Activated CD8-positive, alpha-beta T cell treated with anti-CD3 and anti-CD28 coated beads, Interleukin-2, amount 10 ng/mL, durations not matched to agents 7 days and 5 days (primary cell): ENCODE data around the gene DNAJC7. TPM values are rescaled to one million over a fixed set of nuclear protein-coding genes. Genes with fewer than 3 reads are reported as not detected.
"Not testable (repeated sequence)": the region's sequence is repeated elsewhere in the genome, so short reads cannot be mapped to it uniquely, and the experiment has no call there.

ENCODE experiments used
- ATAC-seq: fragments of 150-1000 bp; cut with Tn5 transposase; one replicate; pipeline ENCODE4 v1.10.0; 2021; ENCODE audit warnings: moderate library complexity
- CTCF ChIA-PET: fragments of 350-600 bp; sonication (Branson Sonifier 250); formaldehyde crosslinking; loops from one replicate; lab custom pipeline; 2021; ENCODE audit warnings: antibody characterized with exemption; lab: Charles Lee
- POLR2A ChIA-PET: fragments of 350-600 bp; sonication (Branson Sonifier 250); formaldehyde crosslinking; loops from one replicate; lab custom pipeline; 2021; ENCODE audit warnings: antibody characterized with exemption; lab: Charles Lee
- DNase-seq: peaks from one replicate; pipeline ENCODE4 v3.0.0-alpha.2; 2020
- H3K27ac Mint-ChIP-seq: one replicate; pipeline ENCODE4 v1.8.0; 2021; ENCODE audit warnings: mild to moderate bottlenecking, mixed read lengths
- H3K27me3 Mint-ChIP-seq: one replicate; pipeline ENCODE4 v1.8.0; 2021; ENCODE audit warnings: low read depth, mixed read lengths
- H3K36me3 Mint-ChIP-seq: one replicate; pipeline ENCODE4 v1.8.0; 2021; ENCODE audit warnings: low read depth, mixed read lengths
- H3K4me1 Mint-ChIP-seq: one replicate; pipeline ENCODE4 v1.8.0; 2021; ENCODE audit warnings: low read depth, mixed read lengths
- H3K4me3 Mint-ChIP-seq: one replicate; pipeline ENCODE4 v1.8.0; 2021; ENCODE audit warnings: mild to moderate bottlenecking, mixed read lengths
- H3K9me3 Mint-ChIP-seq: one replicate; pipeline ENCODE4 v1.8.0; 2022; ENCODE audit warnings: mixed read lengths; ENCODE audit not compliant: insufficient read depth
- total RNA-seq, 2 experiments: library from RNA; stranded (reverse); gene quantifications; one replicate each; pipeline ENCODE4 v1.2.3, GENCODE V29; 2021

DNAJC7 gene
- total RNA-seq, 2 experiments from 2014 or later: 86.1 to 99.8 TPM

- ChIA-PET CTCF (interaction anchor here (0.8 to 7.0 kb wide), 19 partner anchors 8 to 264 kb away, joined by 3 to 168 read pairs (median 7); partner anchors contain the start of genes CNP, DHX58, DNAJC7 and GHDC), POLR2A (interaction anchor here (1.3 to 6.3 kb wide), 2 partner anchors 10 to 86 kb away, joined by 4 to 40 read pairs; partner anchors contain the start of gene DHX58)
- Mint-ChIP-seq H3K4me3 (no peak overlapping the region), H3K27me3 (no peaks in the 10 kb centered on the region), H3K36me3 (peaks cover 26% of the 10 kb centered on the region), H3K27ac (no peak overlapping the region), H3K4me1 (peaks cover 27% of the 10 kb centered on the region), H3K9me3 (no peaks in the 10 kb centered on the region)
- ATAC-seq (no peak), DNase-seq (no peak)
Observed at GRCh38 chr17:42025936-42026335, 8.7 kb upstream of the DNAJC7 start.

DNA sequence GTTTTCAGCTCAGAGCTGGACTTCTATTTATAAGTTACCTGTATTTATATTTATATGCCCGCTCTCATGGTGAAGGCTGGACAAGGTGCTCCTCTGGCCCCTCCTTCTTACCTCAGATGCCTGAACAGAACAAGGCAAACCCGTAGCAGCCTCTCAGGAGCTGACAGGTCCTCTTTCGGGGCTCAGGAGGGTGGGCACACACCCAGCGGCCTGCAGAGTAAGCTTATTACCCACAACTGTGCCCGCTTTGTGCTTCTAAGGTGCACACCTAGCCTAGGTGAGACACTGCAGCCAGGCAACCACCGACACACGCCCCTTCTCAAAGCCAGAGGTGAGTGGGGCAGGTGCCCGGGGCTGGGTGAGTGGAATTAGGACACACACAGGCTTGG, 7.9 kb upstream of the DNAJC7 start:
- ChIA-PET POLR2A (interaction anchor here (1.3 to 6.3 kb wide), 2 partner anchors 9 to 87 kb away, joined by 4 to 40 read pairs; partner anchors contain the start of gene DHX58), CTCF (interaction anchor here (0.7 to 7.0 kb wide), 24 partner anchors 9 to 375 kb away, joined by 3 to 168 read pairs (median 5); partner anchors contain the start of genes CNP, DHX58, DNAJC7 and GHDC)
- ATAC-seq: no peak
- Mint-ChIP-seq H3K27me3 (no peaks in the 10 kb centered on the region), H3K9me3 (no peaks in the 10 kb centered on the region), H3K4me3 (no peak overlapping the region), H3K4me1 (peaks cover 33% of the 10 kb centered on the region), H3K36me3 (peaks cover 26% of the 10 kb centered on the region), H3K27ac (no peak overlapping the region)
- DNase-seq: no peak

GRCh38 chr17:42023524-42024349, 6.5 kb upstream of the DNAJC7 start:
- no peak for DNase-seq
- no peak overlapping the region for H3K27ac Mint-ChIP-seq
- H3K4me1 Mint-ChIP-seq: peaks cover 42% of the 10 kb centered on the region
- ChIA-PET CTCF (interaction anchor here (0.6 to 7.0 kb wide), 15 partner anchors 8 to 158 kb away, joined by 3 to 168 read pairs (median 9); partner anchors contain the start of genes CNP, DHX58, DNAJC7 and KAT2A), POLR2A (interaction anchor here (0.9 to 6.3 kb wide), 2 partner anchors 89 to 105 kb away, joined by 3 to 40 read pairs; partner anchors contain the start of gene DHX58)
- ATAC-seq: no peak
- no peak overlapping the region for H3K4me3 Mint-ChIP-seq
- no peaks in the 10 kb centered on the region for H3K27me3 Mint-ChIP-seq
- H3K9me3 Mint-ChIP-seq: no peaks in the 10 kb centered on the region
- peaks cover 26% of the 10 kb centered on the region for H3K36me3 Mint-ChIP-seq

DNA sequence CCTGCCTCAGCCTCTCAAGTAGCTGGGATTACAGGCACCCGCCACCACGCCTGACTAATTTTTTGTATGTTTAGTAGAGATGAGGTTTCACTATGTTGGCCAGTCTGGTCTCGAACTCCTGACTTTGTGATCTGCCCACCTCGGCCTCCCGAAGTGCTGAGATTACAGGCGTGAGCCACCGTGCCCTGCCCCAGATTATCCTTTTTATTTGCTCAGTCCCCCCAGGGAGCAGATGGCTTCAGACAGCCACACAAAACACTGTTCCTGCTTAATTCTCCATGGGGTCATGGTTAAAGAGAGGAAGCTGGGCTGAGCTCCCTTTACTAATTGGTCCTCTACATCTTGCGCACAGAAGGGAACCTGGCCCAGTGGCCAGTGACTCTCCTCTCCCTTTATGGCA, 3.6 kb upstream of the DNAJC7 start:
- CTCF ChIA-PET: interaction anchor here (0.9 to 6.8 kb wide), 19 partner anchors 9 to 201 kb away, joined by 3 to 47 read pairs (median 6); partner anchors contain the start of genes CNP, DHX58, KAT2A and ODAD4
- H3K9me3 Mint-ChIP-seq, DNase-seq, H3K27me3 Mint-ChIP-seq, ATAC-seq: not testable (repeated sequence)
- peak overlapping the region; percentile 96 for H3K4me3 Mint-ChIP-seq
- H3K27ac Mint-ChIP-seq: peak overlapping the region; percentile 86
- POLR2A ChIA-PET: interaction anchor here (0.6 to 6.5 kb wide), 4 partner anchors 60 to 367 kb away, joined by 3 to 96 read pairs (median 4); partner anchors contain the start of genes DHX58 and STAT3
- H3K4me1 Mint-ChIP-seq: peaks cover 50% of the 10 kb centered on the region
- H3K36me3 Mint-ChIP-seq: peaks cover 34% of the 10 kb centered on the region

GRCh38 chr17:42019509-42020404, 2.5 kb upstream of the DNAJC7 start, which contains the start of gene NKIRAS2:
TSS of gene NKIRAS2 (plus strand) at chr17:42020090. CDS start at chr17:42021578, 1,488 bp downstream.
- DNase-seq: peak; percentile 95
- CTCF ChIA-PET: interaction anchor here (0.7 to 6.8 kb wide), 28 partner anchors 11 to 369 kb away, joined by 3 to 47 read pairs (median 5); partner anchors contain the start of genes CNP, DHX58, KAT2A and ODAD4
- POLR2A ChIA-PET: interaction anchor here (1.0 to 6.5 kb wide), 5 partner anchors 53 to 135 kb away, joined by 3 to 96 read pairs (median 5); partner anchors contain the start of genes DHX58, KAT2A and RAB5C
- Mint-ChIP-seq H3K36me3 (peaks cover 38% of the 10 kb centered on the region), H3K4me1 (peaks cover 52% of the 10 kb centered on the region), H3K4me3 (peak within 1 kb of the TSS; percentile 98), H3K27me3 (no peaks in the 10 kb centered on the region), H3K27ac (peak within 1 kb of the TSS; percentile 86), H3K9me3 (no peaks in the 10 kb centered on the region)
- ATAC-seq: peak; percentile 79

- POLR2A ChIA-PET: interaction anchor here (1.3 to 6.5 kb wide), 4 partner anchors 52 to 101 kb away, joined by 5 to 96 read pairs (median 45); partner anchors contain the start of genes CNP, DHX58 and KAT2A
- Mint-ChIP-seq H3K9me3 (no peaks in the 10 kb centered on the region), H3K27me3 (no peaks in the 10 kb centered on the region), H3K4me3 (peak overlapping the region; percentile 98), H3K27ac (no peak overlapping the region), H3K36me3 (peaks cover 33% of the 10 kb centered on the region), H3K4me1 (peaks cover 48% of the 10 kb centered on the region)
- DNase-seq (no peak), ATAC-seq (no peak)
- CTCF ChIA-PET: interaction anchor here (1.0 to 6.8 kb wide), 14 partner anchors 7 to 101 kb away, joined by 3 to 47 read pairs (median 8); partner anchors contain the start of genes CNP, DHX58 and KAT2A
Observed at GRCh38 chr17:42018988-42019387, 1.7 kb upstream of the DNAJC7 start.

- Mint-ChIP-seq H3K27ac (peak overlapping the region; percentile 90), H3K27me3 (no peaks in the 10 kb centered on the region), H3K9me3 (no peaks in the 10 kb centered on the region), H3K4me3 (peak overlapping the region; percentile 98), H3K36me3 (peaks cover 28% of the 10 kb centered on the region), H3K4me1 (peaks cover 51% of the 10 kb centered on the region)
- ChIA-PET CTCF (interaction anchor here (0.8 to 6.8 kb wide), 18 partner anchors 8 to 162 kb away, joined by 3 to 47 read pairs (median 4); partner anchors contain the start of genes CNP, DHX58, KAT2A and KCNH4), POLR2A (interaction anchor here (0.9 to 6.5 kb wide), 9 partner anchors 16 to 257 kb away, joined by 3 to 96 read pairs (median 5); partner anchors contain the start of genes CNP, DHX58, GHDC and KAT2A)
- DNase-seq (no peak), ATAC-seq (no peak)
Observed at GRCh38 chr17:42018339-42018738, 1.1 kb upstream of the DNAJC7 start.

DNA sequence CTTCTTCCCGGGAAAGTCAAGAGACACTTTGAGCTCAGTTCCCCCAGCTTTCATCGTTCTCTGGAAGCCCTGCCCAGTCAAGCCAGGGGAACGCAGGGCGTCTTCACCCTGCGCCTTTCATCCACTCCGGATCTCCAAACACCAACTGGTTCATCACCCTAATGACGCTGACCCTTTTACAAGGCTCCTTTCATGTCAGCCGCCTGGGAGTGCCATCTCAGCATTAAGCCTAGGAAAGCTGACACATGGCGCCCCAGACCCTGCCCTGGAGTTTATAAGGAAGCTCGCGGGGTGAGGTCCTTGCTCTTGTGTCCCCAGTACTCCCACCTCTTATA, 594 bp upstream of the DNAJC7 start:
- POLR2A ChIA-PET: interaction anchor here (0.6 to 6.5 kb wide), 24 partner anchors 9 to 327 kb away, joined by 3 to 96 read pairs (median 4); partner anchors contain the start of genes CNP, DHX58, GHDC and KAT2A
- ATAC-seq (peak; percentile 10), DNase-seq (peak; percentile 52)
- Mint-ChIP-seq H3K27me3 (no peaks in the 10 kb centered on the region), H3K36me3 (peaks cover 29% of the 10 kb centered on the region), H3K27ac (peak overlapping the region; percentile 90), H3K4me1 (peaks cover 54% of the 10 kb centered on the region), H3K4me3 (peak overlapping the region; percentile 98), H3K9me3 (no peaks in the 10 kb centered on the region)
- CTCF ChIA-PET: interaction anchor here (0.8 to 6.8 kb wide), 22 partner anchors 8 to 204 kb away, joined by 3 to 47 read pairs (median 4); partner anchors contain the start of genes CNP, DHX58, KAT2A and KCNH4

DNA sequence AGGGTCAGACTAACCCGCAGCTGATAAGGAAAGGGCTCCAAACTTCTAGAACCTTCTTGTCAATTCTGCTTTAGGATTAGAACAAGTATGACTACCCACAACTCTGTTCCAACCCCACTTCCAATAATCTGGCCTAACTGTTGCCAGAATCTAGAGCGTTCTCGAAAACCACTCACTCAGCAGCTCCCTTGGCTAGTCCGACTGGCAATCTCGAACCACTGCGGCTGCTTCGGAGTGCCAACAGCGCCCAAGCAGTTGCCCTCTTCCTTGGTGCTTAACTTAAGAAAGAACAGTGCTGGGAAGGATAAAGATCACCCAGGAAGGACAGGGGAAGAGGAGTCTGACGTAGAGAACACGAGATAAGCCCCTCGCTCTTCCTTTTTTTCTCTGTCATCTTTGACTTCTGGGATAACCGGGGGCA, 818 bp downstream of the DNAJC7 start:
- Mint-ChIP-seq H3K27ac (peak overlapping the region; percentile 97), H3K36me3 (peaks cover 24% of the 10 kb centered on the region), H3K27me3 (no peaks in the 10 kb centered on the region), H3K9me3 (no peaks in the 10 kb centered on the region), H3K4me1 (peaks cover 57% of the 10 kb centered on the region), H3K4me3 (peak overlapping the region; percentile 98)
- POLR2A ChIA-PET: interaction anchor here (0.6 to 6.5 kb wide), 16 partner anchors 8 to 1891 kb away, joined by 3 to 96 read pairs (median 4); partner anchors contain the start of genes CNP, DHX58, KAT2A and MPP2
- CTCF ChIA-PET: interaction anchor here (0.7 to 6.8 kb wide), 12 partner anchors 10 to 138 kb away, joined by 3 to 47 read pairs (median 4); partner anchors contain the start of genes KAT2A and ODAD4
- ATAC-seq: no peak
- peak; percentile 30 for DNase-seq

DNA sequence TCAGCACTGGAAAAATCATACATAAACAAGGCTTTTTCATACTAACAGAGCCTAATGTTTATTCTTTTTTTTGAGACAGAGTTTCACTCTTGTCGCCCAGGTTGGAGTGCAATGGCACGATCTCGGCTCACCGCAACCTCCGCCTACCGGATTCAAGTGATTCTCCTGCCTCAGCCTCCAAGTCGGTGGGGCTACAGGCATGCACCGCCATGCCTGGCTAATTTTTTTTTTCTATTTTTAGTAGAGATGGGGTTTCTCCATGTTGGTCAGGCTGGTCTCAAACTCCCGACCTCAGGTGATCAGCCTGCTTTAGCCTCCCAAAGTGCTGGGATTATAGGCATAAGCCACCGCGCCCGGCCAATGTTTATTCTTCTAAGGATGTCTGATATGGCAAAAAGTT, 3.5 kb downstream of the DNAJC7 start:
- peaks cover 29% of the 10 kb centered on the region for H3K36me3 Mint-ChIP-seq
- H3K27me3 Mint-ChIP-seq, DNase-seq, POLR2A ChIA-PET, H3K9me3 Mint-ChIP-seq, H3K27ac Mint-ChIP-seq, ATAC-seq, H3K4me3 Mint-ChIP-seq: not testable (repeated sequence)
- CTCF ChIA-PET: interaction anchor here (1.2 to 5.6 kb wide), 4 partner anchors 12 to 118 kb away, joined by 3 to 43 read pairs (median 6); no protein-coding TSS in a partner anchor
- H3K4me1 Mint-ChIP-seq: peaks cover 47% of the 10 kb centered on the region
